ENCODE measurements around the gene IQGAP2.

IQGAP2 gene

DNA sequence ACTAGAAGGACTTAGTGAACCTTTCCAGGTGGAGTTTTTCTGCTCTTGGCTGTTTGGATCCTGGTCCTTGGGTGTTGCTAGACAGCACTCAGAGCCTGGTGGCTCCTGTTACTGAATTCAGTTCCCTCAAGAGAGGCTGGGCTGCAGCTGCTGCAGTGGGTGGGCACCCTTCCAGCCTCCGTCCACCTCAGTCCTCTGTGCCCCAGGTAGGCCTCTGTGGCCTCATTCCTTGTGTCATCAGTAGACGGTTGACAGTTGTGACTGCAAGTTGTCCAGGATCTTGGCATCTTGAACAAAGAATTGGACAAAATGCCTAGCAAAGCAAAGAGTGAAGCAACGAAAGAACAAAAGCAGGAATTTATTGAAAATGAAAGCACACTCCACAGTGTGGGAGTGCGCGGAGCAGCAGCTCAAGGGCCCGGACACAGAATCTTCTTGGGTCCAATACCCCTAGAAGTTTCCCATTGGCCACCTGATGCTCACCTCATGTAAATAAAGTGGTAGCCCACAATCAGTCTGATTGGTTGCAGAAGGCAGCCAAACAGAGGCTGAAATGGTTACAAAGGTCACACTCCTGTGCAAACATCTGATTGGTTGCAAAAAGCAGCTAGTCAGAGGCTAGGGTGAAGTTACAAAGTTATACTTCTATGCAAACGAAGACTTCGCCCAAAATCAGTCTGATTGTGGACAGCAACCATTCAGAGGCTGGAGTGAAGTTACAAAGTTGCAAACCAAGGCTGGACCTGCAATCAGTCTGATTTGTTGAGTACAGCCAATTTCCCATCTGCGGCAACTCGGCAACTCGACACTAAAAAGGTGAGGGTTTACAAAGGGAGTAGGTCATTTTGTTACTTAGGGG lies 352.9 kb downstream of the IQGAP2 start:
- DNase-seq (ENCODE audit: low spot score), result no peak

DNA sequence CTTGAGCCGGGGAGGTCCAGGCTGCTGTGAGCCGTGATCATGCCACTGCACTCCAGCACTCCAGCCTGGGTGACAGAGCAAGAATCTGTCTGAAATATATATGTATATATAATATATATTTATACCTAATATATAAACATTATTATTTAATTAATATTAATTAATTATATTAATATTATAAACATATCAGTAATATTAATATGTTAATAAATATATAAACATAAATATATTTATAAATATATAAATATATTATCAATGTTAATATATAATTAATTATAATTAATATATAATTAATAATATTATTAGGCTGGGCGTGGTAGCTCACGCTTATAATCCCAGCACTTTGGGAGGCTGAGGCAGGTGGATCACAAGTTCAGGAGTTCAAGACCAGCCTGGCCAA lies 354.0 kb downstream of the IQGAP2 start:
- no peak for DNase-seq (ENCODE audit: low spot score)

Data from hepatic stellate cell (primary cell).